Effector CD8-positive, alpha-beta T cell (primary cell): Measurements from ENCODE around the gene PRIM2.
"Not testable (repeated sequence)": the region's sequence is repeated elsewhere in the genome, so short reads cannot be mapped to it uniquely, and the experiment has no call there.

ENCODE experiments used
- DNase-seq: peaks from one replicate; lab custom pipeline; 2025; lab: John Stamatoyannopoulos, UW

Gene PRIM2

GRCh38 chr6:57365076-57365583, 47.7 kb downstream of the PRIM2 start:
- not testable (repeated sequence) for DNase-seq

GRCh38 chr6:57368965-57369731, 51.7 kb downstream of the PRIM2 start:
- DNase-seq = not testable (repeated sequence)

- not testable (repeated sequence) for DNase-seq
Measured at GRCh38 chr6:57371779-57372178, 54.3 kb downstream of the PRIM2 start.

GRCh38 chr6:57374764-57375163, 57.3 kb downstream of the PRIM2 start:
- DNase-seq = not testable (repeated sequence)

GRCh38 chr6:57376083-57376482, 58.7 kb downstream of the PRIM2 start:
- not testable (repeated sequence) for DNase-seq

GRCh38 chr6:57389038-57389592, 71.7 kb downstream of the PRIM2 start:
- not testable (repeated sequence) for DNase-seq

GRCh38 chr6:57390818-57391217, 73.4 kb downstream of the PRIM2 start:
- not testable (repeated sequence) for DNase-seq

- DNase-seq = not testable (repeated sequence)
Measured at GRCh38 chr6:57392047-57392446, 74.6 kb downstream of the PRIM2 start.

GRCh38 chr6:57419341-57419740, 101.9 kb downstream of the PRIM2 start:
- not testable (repeated sequence) for DNase-seq

GRCh38 chr6:57421503-57421902, 104.1 kb downstream of the PRIM2 start:
- no peak for DNase-seq

- no peak for DNase-seq
Measured at GRCh38 chr6:57423468-57423867, 106.0 kb downstream of the PRIM2 start.

- not testable (repeated sequence) for DNase-seq
Measured at GRCh38 chr6:57431742-57432141, 114.3 kb downstream of the PRIM2 start.

- no peak for DNase-seq
Measured at GRCh38 chr6:57432157-57432556, 114.7 kb downstream of the PRIM2 start.

GRCh38 chr6:57432919-57433684, 115.7 kb downstream of the PRIM2 start:
- no peak for DNase-seq

GRCh38 chr6:57433790-57434189, 116.4 kb downstream of the PRIM2 start:
- not testable (repeated sequence) for DNase-seq

- no peak for DNase-seq
Measured at GRCh38 chr6:57434944-57435343, 117.5 kb downstream of the PRIM2 start.

- no peak for DNase-seq
Measured at GRCh38 chr6:57435475-57436160, 118.2 kb downstream of the PRIM2 start.

- not testable (repeated sequence) for DNase-seq
Measured at GRCh38 chr6:57440735-57441134, 123.3 kb downstream of the PRIM2 start.

GRCh38 chr6:57442133-57442532, 124.7 kb downstream of the PRIM2 start:
- not testable (repeated sequence) for DNase-seq

GRCh38 chr6:57443181-57443580, 125.8 kb downstream of the PRIM2 start:
- not testable (repeated sequence) for DNase-seq

- not testable (repeated sequence) for DNase-seq
Measured at GRCh38 chr6:57444787-57445186, 127.4 kb downstream of the PRIM2 start.

- not testable (repeated sequence) for DNase-seq
Measured at GRCh38 chr6:57445379-57445778, 127.9 kb downstream of the PRIM2 start.
